ENCODE data around the gene PDE4B. TPM values are rescaled to one million over a fixed set of nuclear protein-coding genes. Genes with fewer than 3 reads are reported as not detected.

PDE4B gene
- total and polyA plus RNA-seq, 2 of the 13 experiments (the other 11 are each of a cell fraction or from before 2014, with no cell fraction given) = not detected

GRCh38 chr1:66152034-66152433 lies 359.3 kb downstream of the PDE4B start:
- ATAC-seq = no peak
- intact Hi-C loops (cut with micrococcal nuclease; ENCODE audit: unreplicated experiment) (no loop called here), in situ Hi-C loops (cut with HindIII; ENCODE audit: extremely low pct_ligation_motif_present, low pct_unique_long_range_greater_than_20kb) (no loop called here)
- no peaks in the 10 kb centered on the region for H3K36me3 ChIP-seq (replicated peaks in 1 of 2; ENCODE audit: control insufficient read depth in 1 of 2, insufficient read depth in 2 of 2, low read length in 2 of 2)
- ChIA-PET CTCF (ENCODE audit: low intra/inter-chr PET ratio, low total read pairs) (no interaction called here), POLR2A (no interaction called here)
- no peak for TF ChIP-seq ZNF558 (CRISPR knock-in tag; IDR thresholded peaks at IDR 0.05; ENCODE audit: borderline replicate concordance)
- TF ChIP-seq, protein P1, sequence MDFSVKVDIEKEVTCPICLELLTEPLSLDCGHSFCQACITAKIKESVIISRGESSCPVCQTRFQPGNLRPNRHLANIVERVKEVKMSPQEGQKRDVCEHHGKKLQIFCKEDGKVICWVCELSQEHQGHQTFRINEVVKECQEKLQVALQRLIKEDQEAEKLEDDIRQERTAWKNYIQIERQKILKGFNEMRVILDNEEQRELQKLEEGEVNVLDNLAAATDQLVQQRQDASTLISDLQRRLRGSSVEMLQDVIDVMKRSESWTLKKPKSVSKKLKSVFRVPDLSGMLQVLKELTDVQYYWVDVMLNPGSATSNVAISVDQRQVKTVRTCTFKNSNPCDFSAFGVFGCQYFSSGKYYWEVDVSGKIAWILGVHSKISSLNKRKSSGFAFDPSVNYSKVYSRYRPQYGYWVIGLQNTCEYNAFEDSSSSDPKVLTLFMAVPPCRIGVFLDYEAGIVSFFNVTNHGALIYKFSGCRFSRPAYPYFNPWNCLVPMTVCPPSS (IDR thresholded peaks at IDR 0.05) = no peak
- no peak for TF ChIP-seq ZNF367 (CRISPR knock-in tag; IDR thresholded peaks at IDR 0.05; ENCODE audit: borderline replicate concordance)
- TF ChIP-seq YEATS4 (CRISPR knock-in tag; IDR thresholded peaks at IDR 0.05; ENCODE audit: borderline replicate concordance) = no peak
- no peak for TF ChIP-seq SMARCE1 (IDR thresholded peaks at IDR 0.05; ENCODE audit: borderline replicate concordance)
- no peak for TF ChIP-seq ZNF12 (CRISPR knock-in tag; IDR thresholded peaks at IDR 0.05)
- TF ChIP-seq PRMT3 (CRISPR knock-in tag; IDR thresholded peaks at IDR 0.05; ENCODE audit: borderline replicate concordance, low read depth) = no peak
- TF ChIP-seq DMTF1 (CRISPR knock-in tag; IDR thresholded peaks at IDR 0.05) = no peak
- TF ChIP-seq ZNF382 (CRISPR knock-in tag; IDR thresholded peaks at IDR 0.05; ENCODE audit: borderline replicate concordance) = no peak
- TF ChIP-seq ZNF430 (CRISPR knock-in tag; IDR thresholded peaks at IDR 0.05) = no peak
- TF ChIP-seq JDP2 (CRISPR knock-in tag; IDR thresholded peaks at IDR 0.05; ENCODE audit: borderline replicate concordance) = no peak
- TF ChIP-seq TGIF2 (CRISPR knock-in tag; IDR thresholded peaks at IDR 0.05) = no peak
- TF ChIP-seq ZNF496 (CRISPR knock-in tag; IDR thresholded peaks at IDR 0.05; ENCODE audit: insufficient replicate concordance) = no peak
- TF ChIP-seq MXI1 (IDR thresholded peaks at IDR 0.05; ENCODE audit: borderline replicate concordance, low read depth, low read length) = no peak
- DNase-seq (ENCODE audit: low spot score) = no peak
- H3K27me3 ChIP-seq (ENCODE audit: control insufficient read depth in 1 of 2, insufficient read depth in 2 of 2, low read length in 2 of 2) = no peaks in the 10 kb centered on the region
- no peak overlapping the region for H3K9ac ChIP-seq (ENCODE audit: insufficient read depth, low read depth, low read length)
- H3K27ac ChIP-seq (ENCODE audit: extremely low read length, insufficient read depth, low read length) = no peak overlapping the region
- FAIRE-seq = no peak
- BruUV-seq (replicated peaks) = no TSS peak
- H3K4me3 ChIP-seq (replicated peaks in 1 of 3; ENCODE audit: insufficient read depth in 1 of 3, low read depth in 2 of 3, low read length in 3 of 3) = no peak overlapping the region
- no peak overlapping the region for H2AFZ ChIP-seq (ENCODE audit: low read length)
- H4K20me1 ChIP-seq (ENCODE audit: insufficient read depth, low read length) = no peaks in the 10 kb centered on the region
- no peaks in the 10 kb centered on the region for H3K4me1 ChIP-seq (ENCODE audit: insufficient read depth, low read length)
- H3K79me2 ChIP-seq (ENCODE audit: insufficient read depth, low read length) = no peaks in the 10 kb centered on the region
- H3K9me3 ChIP-seq (ENCODE audit: low read length) = no peaks in the 10 kb centered on the region
- H3K4me2 ChIP-seq (ENCODE audit: low read depth, low read length) = no peak overlapping the region

Measured in HepG2 (cell line).